UCSD-AML1 (cell line): ENCODE data around the gene PPTC7.
"Not testable (repeated sequence)": the region's sequence is repeated elsewhere in the genome, so short reads cannot be mapped to it uniquely, and the experiment has no call there.

Source experiments
- DNase-seq: peaks from one replicate; lab custom pipeline; 2025; ENCODE audit not compliant: unreplicated experiment; lab: John Stamatoyannopoulos, UW

PPTC7 gene

DNA sequence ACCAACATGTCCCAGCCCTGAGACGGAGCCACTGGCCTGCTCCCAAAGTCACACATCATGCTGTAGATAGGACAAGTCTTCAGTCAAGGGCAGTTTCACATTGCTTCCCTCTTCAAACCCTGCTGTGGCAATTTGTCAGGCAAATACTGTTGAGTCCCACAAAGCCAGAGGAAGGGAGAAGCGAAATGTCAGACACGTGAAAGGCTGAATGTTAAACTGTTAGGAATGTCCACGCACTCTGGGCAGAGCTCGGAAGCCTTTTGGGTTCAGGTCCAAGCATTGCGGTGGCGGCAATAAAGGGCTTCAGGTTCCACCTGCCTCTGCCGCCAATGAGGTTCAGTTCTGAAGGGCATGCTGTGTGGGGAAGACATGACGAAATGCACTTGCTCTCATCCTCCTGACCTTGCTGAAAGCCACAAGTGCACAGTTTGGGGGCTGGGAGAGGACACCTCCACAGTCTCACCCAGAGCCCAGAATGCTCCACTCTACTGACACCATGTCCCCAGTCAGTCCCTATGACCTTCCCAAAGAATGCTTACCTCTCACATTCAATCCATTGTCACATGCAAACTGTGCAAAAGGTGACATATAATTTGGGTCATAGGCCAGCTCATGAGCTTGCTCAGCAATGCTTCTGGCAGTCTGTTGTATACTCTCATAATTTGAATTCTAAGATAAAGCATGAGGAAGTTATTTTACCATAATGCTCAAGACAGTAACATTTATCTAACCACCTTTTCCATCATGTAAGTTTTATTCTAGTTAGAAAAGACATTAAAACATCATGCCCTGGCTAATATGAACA lies 45.3 kb downstream of the PPTC7 start:
- no peak for DNase-seq

DNA sequence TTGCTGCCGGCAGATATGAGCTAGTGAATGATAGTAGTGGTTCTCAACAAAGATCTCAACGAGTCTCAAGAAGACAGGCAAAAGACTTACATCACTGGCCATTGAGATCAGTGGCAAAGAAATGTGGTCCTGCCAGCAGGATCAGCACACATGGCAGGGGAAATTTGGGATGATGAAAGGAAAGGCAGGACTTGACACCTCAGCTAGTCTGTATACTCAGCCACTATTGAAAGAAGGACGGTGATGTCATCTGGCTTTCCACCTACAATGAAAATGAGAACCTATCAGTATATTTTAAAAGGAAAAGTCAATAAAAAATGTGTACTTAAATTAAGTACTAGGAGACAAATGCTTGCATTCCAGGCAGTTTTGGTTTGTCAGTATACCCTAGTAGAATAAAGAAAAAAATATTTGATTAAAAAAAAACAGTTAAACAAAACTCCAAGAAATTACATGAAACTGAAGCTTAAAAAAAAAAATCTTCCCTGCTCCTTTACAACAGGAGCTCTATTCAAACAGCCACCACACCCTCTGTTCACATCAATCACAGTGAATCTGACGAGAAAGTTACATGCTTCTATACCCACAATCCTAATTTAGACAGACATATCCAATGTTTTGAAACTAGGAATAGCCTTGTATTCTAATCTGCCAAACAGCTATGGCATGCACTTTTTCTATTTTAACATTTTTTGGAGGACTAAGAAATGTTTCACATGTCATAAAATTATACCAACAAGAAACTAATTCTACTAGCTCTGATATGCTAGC lies 46.1 kb downstream of the PPTC7 start:
- DNase-seq, result no peak

DNA sequence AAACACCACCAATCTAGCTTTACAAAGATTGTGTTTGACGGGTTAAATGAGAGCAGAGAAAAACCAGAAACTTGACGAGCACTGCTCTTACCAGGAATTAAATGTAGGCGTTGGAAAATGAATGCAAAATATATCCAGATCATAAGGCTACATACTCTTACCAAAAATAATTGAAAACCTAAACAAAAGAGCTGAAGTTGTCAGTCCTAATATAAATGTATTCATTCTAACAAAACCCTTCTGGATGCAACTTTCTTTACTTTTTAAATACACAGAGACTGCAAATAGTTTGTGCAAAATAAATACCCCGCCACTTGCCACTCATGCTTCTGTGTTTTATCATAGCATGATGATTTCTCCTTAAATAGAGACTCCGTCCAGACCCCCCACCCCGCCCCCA lies 48.3 kb downstream of the PPTC7 start:
- DNase-seq, result no peak

DNA sequence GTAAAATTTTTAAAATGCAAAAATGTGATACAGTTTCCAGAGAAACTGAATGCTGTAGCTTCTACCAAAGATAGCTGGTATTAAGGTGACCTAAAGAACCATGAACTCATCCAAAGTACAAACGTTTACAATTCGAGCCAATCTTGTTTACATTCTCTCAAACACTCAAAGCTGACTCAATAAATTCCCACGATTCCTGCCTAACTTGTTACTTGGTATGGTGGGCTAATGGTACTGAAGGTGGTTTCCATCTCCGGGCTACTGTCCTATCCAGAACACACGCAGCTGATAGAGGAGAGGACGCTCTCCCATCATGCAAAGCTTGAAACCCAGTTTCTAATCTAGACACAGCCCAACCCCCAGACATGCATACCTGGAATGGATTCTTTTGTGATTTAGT lies 49.5 kb downstream of the PPTC7 start:
- DNase-seq, result no peak

DNA sequence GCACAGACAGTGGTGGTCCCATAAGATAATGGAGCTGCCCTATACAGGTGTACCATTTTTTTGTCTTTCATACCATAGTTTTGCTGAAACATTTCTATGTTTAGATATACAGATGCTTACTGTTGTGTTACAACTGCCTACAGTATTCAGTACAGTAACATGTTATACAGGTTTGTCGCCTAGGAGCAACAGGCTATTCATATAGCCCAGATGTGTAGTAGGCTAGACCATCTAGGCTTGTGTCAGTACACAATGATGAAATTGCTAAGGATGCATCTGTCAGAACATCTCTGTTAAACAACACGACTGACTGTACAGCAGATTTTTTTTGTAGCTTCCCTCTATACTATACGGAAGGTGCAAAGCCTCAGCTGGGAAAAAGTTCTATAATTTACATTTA lies 50.5 kb downstream of the PPTC7 start:
- DNase-seq, result no peak

DNA sequence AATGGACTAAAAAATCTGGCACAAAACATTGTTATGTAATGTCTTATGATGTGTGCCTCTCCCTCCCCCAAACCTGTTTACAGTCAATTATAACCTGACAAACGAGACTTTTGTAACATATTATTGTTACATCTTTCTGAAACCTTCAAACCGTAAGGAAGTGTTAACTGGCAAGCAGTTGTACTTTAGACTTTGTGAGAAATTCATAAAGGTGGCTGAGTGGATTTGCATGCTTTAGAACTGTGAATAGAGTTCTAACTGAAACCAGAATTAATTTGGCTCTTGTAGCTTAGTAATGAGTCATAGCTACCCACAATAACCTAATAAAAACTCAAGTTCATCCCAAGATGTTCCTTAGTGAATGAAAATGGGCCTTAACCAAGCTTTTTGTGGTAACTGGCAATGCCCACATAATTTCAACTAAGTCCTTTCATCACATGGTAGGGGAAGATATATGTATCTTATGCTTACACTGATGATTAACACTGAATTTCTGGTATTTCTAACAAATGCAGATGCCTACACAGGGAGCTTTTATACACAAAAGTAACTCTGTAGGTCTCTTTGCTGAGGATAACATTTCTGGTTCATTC lies 51.3 kb downstream of the PPTC7 start:
- no peak for DNase-seq

DNA sequence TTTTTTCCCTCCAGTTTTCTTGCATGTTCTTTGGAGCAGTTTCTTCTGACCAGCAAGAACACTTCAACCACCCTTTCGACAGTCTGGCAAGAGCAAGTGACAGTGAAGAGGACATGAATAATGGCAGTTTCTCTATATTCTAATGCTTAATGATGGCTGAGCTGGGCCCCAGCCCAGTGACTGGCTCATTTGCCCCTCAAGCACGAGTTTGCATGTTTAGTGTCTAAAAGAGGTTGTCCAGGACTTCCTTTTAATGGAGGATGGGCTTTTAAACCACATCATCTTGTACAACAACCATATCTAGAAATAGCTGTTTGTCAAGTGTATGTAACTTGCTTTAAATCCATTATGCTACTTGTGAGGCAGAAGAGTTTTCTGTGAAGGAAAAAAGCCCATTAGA lies 52.6 kb downstream of the PPTC7 start:
- no peak for DNase-seq

DNA sequence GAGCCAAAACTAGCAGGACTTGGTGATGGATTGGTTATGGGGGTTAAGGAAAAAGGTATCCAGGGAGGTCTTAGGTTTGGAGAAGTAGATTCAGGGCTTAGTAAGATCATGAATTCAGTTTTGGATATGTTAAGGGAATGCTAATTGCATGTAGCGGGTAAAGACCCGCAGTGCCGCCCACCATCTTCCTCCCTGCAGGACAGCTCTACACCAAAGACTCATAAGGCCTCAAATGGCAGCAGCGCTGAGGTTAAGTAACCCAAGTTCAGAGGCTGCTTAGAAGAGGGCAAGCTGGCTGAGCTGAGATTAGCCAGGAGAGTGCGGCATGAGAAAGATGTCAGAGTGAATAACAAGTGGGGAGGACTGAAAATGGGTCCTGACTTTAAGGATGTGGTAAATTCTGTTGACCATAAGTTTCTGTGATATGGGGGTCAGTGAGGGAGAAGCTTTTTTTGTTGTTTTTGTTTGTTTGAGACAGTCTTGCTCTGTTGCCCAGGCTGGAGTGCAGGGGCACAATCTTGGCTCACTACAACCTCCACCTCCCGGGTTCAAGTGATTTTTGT lies 54.8 kb downstream of the PPTC7 start:
- no peak for DNase-seq

DNA sequence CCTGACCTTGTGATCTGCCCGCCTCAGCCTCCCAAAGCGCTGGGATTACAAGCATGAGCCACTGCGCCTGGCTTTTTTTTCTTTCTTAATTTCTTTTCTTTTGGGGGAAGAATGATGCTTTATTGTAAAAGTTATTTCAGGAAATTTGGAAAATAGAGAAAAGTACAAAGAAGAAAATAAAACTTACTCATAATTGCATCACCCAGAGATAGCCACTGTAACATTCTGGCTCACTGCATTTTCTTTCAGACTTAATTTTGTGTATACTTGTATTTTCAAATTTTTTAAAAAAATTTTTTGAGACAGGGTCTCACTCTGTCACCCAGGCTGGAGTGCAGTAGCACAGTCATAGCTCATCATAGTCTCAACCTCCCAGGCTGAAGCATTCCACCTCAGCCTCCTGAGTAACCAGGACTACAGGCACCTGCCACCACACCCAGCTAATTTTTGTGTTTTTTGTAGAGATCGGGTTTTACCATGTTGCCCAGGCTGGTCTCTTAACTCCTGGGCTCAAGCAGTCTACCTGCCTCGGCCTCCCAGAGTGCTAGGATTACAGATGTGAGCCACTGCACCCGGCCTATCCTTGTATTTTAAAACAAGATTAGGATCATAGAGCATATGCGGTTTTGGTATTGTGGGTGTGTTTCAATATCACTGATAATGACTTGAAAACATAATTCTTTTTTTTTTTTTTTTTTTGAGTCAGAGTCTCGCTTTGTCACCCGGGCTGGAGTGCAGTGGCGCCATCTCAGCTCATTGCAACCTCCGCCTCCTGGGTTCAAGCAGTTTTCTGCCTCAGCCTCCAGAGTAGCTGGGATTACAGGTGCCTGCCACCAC lies 62.0 kb downstream of the PPTC7 start:
- DNase-seq, result not testable (repeated sequence)

DNA sequence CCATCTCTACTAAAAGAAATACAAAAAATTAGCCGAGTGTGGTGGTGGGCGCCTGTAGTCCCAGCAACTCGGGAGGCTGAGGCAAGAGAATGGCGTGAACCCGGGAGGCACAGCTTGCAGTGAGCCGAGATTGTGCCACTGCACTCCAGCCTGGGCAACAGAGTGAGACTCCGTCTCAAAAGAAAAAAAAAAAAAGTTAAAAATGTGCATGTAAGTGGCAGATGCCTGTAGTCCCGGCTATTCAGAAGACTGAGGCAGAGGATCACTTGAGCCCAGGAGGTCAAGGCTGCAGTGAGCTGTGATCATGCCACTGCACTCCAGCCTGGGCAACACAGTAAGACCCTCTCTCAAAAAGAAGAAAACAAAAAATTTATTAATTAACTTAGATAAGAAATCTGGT lies 65.1 kb downstream of the PPTC7 start:
- not testable (repeated sequence) for DNase-seq

DNA sequence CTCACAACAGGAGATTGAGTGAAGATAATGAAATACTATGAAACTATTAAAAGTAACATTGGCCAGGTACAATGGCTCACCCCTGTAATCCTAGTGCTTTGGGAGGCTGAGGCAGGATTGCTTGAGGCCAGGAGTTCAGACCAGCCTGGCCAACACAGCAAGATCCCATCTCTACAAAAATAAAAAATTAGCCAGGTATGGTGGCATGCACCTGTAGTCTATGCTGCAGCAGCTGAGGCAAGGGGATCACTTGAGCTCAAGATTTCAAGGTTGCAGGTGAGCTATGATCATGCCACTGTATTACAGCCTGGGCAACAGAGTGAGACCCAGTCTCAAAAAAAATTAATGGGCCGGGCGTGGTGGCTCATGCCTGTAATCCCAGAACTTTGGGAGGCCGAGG lies 66.1 kb downstream of the PPTC7 start:
- no peak for DNase-seq

DNA sequence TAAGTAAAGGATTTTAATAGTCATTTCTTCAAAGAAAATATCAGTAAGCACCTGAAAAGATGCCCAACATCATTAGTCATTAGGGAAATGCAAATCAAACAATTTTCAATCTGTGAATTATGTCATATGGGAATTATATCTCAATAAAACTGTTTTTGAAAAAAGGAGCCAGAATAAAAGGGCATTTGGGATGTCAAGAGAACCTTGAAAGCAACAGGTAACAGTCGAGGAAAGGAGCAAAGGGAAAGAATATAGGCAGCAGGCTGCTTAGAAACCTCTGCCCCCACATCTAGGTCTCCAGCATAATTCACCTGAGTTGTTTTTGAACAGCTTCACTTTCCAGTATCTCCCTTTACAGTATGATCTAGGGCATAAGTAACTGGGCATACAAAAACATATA lies 68.8 kb downstream of the PPTC7 start:
- no peak for DNase-seq

DNA sequence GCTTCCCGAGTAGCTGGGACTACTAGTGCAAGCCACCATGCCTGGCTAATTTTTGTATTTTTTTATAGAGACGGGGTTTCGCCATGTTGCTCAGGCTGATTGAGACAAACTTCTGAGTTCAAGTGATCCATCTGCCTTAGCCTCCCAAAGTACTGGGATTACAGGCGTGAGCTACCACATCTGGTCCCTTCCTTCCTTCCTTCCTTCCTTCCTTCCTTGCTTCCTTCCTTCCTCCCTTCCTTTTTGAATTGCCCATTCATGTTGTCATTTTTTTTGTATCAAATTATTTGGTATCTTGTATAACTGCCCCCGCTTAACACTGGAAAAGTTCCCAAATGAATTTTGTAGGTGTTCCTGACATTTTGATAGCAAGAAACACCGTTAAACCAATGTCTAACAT lies 69.3 kb downstream of the PPTC7 start:
- no peak for DNase-seq

DNA sequence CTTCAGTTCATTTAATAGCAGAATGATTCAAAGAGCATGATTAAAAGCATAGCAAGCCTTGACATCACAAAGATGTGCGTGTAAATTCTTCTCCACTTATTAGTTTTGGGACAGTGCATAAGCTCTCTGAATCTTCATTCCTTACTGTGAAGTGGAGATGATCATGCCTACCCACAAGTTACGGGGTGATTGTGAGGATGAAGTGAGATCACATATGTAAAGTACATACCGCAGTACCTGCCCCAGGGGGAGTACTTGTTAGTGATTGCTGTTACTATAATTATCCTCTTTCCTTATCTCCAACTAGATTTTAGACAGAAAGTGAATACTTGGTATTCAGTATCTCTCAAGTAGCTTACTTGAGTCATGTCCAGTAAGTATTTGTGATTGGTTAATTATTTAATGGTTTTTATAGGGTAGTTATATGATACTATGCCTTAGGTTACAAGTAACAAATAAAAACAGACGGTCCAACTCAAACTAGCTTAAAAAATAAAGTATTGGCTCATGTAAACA lies 75.0 kb downstream of the PPTC7 start:
- DNase-seq, result no peak

DNA sequence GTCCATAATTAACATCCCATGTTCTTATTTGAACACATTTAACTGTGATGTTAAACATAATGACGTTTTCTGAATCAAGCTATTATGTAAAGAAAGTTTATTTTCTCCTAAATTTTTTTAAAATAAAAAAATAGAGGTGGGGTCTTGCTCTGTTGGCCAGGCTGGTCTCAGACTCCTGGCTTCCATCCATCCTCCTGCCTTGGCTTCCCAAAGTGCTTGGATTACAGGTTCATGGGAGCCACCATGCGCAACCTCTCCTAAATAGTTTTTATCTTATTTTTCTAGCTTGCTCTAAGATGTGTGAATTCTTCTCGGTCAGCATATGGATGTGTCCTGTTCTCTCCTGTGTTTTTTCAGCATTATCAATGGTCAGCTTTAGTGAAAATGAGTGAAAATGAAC lies 77.8 kb downstream of the PPTC7 start:
- DNase-seq, result no peak

DNA sequence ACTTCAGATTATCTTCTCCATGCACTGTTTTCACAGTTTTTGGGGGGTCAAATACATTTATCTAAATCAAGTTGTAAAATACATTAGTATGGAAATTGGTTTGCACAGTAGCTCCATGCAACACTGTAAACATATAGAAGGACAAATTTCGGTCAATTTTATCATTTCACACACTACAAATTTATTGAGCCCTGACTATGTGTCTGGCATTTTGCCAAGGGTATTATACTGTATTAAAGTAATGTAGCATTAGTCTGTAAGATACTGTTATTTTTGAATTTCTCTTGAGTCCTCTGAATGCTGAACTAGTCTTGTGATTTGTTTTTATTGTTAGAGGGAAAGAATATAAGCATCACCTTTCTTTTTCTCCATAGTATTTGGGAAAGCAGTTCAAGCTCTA lies 79.7 kb downstream of the PPTC7 start:
- DNase-seq, result no peak

DNA sequence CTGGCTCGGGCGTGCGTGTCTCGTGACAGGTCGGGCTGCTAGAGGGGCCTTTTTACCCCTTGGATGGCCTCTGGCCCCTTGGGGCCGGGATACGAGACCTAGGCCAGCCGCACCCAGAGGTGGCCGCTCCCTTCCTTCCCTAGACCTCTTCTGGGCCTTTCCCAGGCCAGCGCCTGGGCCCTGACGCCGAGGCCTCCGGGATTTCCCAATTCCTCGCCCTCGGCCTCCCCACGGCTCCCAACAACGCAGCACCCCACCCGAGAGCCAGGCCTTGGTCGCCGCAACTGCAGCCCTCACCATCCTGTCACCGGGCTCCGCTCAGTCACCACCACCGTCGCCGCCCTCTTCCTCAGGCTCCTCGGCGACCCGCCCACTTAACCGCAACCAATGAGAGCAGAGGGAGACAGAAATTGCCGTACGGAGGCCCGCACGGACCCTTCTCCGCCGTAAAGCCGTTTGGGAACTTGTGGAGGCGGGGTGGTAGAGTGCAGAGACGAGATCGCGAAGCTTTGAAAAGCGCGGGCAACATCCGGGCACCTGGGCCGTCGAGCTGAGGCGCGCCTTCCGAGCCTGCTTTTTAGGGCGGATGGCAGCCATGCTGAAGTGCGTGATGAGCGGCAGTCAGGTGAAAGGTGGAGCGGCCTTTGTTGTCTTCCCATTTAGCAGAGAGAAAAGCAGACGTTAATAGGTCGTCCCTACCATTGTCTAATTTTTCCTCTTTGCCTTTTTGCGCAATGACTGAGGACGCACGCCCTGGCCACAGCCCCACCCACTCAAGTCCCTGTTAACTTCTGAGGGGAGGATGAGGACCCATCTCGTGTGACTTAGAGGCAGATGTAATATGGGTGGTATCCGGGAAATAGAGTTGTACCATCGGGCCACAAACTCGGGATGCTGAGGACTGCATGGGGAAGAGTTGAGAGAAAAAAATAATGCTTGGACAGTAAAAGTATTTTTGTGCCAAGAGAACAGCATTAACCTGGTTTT lies 81.1 kb downstream of the PPTC7 start, which contains the start of the genes RAD9B and VPS29:
TSS of gene RAD9B (plus strand) at position 580 of the 987 bp plus-strand sequence. CDS start at position 587, 7 bp downstream.
TSS of gene VPS29 (minus strand) at position 360 of the 987 bp plus-strand sequence. CDS start at position 300, 60 bp downstream.
- peak; percentile 98 for DNase-seq

DNA sequence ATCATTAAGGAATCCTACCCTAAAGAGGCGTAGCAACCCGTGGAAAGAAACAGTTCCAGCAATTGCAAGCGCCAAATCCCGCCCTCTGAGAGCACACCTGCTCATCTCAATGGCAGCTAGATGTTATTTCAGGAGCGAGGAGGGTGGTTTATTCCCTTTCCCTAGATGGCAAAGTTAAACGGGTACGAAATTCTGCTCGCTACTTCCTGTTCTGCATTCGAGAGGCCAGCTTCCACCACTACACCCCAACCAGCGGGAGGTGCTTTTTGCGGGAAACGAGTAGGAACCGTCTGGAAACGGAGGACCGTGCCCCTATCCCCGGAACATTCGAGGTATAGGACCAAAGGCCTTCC lies 81.7 kb downstream of the PPTC7 start:
- no peak for DNase-seq

DNA sequence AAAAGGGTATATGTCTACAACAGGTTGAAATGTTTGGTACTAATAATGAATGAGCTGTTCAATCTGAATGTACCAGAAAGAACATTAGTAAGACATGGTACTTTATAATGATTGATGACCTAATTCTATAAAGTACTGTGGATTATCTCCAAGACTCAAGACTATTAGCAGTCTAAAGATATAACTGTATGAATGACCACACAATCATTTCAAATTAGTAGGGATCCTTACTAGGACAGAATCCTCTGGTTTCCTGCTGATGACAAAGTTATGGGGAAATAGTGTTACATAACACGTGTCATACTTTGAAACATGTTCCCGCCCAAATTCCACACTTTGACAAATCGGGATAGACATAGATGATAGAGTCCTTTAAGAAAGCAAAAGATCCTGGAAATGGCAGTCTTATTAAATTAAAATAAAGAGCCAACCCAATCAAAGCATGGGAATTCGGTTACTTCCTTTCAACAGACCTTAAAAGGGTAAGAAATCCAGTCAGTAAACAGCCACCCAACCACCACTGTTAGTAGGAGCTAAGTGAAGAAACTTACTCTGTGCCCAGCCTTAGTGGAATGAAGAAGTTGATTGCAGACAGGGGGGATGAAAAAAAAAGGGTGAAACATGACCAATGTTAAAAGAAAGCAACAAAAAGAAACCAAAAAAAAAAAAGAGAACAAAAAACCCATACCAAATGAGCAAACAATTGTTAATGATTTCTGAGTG lies 84.0 kb downstream of the PPTC7 start:
- no peak for DNase-seq
